GM03348 (cell line): ENCODE data around the gene RFX2.
"Not testable (repeated sequence)": the region's sequence is repeated elsewhere in the genome, so short reads cannot be mapped to it uniquely, and the experiment has no call there.

Source experiments
- DNase-seq: peaks from one replicate; pipeline ENCODE4 v3.0.0; 2012; ENCODE audit warnings: low spot score

RFX2 gene

DNA sequence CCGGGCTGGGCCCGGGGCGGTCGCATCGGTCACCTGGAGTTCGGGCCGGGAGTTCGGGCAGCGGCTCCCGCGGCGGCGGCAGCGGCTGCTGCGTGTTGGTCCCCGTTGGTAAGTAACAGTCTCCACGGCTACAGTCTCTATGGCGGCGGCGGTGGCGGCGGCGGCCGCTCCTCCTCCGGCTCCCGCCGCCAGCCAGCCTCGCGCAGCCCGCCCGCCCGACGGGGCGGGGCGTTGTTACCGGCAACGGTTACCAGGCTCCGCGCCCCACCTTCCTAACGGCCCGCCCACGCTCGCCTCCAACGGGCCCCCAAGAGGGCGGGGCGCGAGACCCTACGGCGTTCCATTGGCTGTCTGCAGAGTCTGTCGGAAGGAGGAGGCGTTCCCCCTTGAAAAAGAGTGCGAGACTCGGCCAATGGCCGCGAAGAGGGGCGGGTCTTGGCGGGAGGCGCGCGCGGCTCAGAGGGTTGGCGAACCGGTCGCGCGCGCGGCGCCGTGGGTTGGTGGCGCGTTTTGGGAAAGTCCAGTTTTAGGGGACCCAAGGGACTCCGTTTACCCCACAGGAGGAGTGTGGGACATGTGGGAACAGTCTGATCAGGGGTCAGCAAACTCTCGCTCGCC is at the start of gene RFX2:
Gene RFX2 (minus strand): TSS at position 141 of the 618 bp plus-strand sequence. CDS start 63,004 bp downstream, outside the sequence.
- peak; percentile 98 for DNase-seq

- DNase-seq, result no peak
Observed at GRCh38 chr19:6156033-6156432, 45.7 kb upstream of the RFX2 start.

GRCh38 chr19:6150289-6150688 is 40.0 kb upstream of the RFX2 start:
- no peak for DNase-seq

DNA sequence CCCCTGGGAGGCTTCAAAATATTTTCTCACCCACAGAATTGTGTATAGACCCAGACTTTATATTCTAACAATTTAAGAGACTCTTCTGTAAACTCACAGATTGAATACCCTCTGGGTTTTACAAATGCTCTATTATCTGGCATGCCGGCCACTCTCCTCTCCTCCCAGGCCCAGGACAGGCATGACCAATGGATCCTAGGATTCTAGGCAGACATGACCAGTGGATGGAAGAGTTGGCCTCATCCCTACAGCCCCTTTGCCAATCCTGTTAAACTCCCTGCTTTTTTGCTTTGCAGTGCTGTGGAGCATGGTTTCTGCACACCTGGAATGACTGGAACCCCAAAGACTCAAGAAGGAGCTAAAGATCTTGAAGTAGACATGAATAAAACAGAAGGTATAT is 30.9 kb upstream of the RFX2 start:
- no peak for DNase-seq

DNA sequence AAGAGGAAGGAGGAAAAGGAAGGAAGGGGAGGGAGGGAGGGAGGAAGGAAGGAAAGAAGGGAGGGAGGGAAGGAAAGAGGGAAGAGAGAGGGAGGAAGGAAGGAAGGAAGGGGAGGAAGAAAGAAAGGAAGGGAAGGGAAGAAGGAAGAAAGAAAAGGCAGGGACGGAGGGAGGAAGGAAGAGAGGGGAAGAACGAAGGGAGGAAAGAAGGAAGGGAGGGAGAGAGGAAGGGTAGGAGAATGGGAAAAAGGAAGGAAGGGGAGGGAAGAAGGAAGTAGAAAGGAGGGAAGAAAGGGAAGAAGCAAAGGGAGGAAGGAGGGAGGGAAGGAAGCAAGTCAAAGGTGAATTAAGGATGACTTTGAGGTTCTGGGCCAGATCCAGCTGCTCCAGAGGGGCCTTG is 28.2 kb upstream of the RFX2 start:
- no peak for DNase-seq

- DNase-seq, result no peak
Observed at GRCh38 chr19:6138066-6138465, 27.8 kb upstream of the RFX2 start.

DNA sequence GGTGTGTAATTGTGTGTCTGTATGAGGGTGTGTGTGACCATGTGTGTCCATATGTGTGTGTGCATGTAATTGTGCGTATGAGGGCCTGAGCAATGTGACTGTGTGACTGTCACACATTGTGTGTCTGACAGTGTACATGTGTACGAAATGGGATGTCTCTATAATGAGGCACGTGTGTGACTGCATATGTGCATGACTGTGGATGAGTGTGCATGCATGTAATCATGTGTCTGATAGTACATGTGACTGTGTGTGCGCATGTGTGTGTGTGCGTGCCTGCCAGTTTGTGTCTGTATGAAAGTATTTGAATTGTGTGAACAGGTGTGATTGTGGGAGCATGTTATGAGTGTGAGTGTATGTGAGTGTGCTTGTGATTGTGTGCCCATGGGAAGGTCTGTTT is 22.9 kb upstream of the RFX2 start:
- no peak for DNase-seq

- no peak for DNase-seq
Observed at GRCh38 chr19:6132482-6132881, 22.2 kb upstream of the RFX2 start.

DNA sequence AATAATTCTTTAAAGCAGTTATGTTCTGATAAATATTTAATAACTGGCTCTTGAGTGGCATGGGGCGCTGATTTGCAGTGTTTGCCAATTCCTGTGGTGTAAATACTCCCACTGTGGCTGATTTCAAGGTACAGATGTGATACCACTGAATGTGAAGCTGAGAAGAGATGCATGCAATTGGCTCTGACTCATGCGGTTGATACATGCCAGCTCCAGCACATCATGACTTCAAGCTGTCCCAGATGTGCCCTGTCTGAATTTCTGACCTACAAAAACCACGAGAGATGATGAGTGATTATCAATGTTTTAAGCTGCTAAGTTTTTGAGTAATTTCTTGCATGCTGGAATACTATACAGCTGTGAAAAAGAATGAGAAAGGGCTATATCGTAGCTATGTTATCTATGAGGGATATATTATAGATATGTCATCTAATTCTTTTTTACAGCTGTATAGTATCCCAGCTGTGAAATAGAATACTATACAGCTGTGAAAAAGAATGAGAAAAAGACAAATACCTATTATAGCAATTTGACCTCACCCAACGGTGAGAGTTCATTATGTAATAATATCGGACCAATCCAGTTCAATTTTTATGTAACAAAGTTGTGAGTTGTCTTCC is 17.5 kb upstream of the RFX2 start:
- no peak for DNase-seq

- DNase-seq, result peak; percentile 21
Observed at GRCh38 chr19:6126335-6126974, 16.2 kb upstream of the RFX2 start.

GRCh38 chr19:6125571-6125989 is 15.3 kb upstream of the RFX2 start:
- peak; percentile 81 for DNase-seq

DNA sequence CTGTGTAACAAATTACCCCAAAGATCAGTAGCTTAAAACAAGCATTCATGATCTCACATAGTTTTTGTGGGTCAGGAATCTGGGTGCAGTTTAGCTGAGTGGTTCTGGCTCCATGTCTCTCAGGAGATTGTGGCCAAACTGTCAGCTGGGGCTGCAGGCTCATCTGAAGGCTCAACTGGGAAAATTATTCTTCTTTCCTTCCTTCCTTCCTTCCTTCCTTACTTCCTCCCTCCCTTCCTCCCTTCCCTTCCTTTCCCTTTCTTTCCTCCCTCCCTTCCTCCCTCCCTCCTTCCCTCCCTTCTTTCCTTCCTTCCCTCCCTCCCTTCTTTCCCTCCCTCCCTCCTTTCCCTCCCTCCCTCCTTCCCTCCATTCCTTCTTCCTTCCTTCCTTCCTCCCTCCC is 8.7 kb upstream of the RFX2 start:
- DNase-seq, result no peak

DNA sequence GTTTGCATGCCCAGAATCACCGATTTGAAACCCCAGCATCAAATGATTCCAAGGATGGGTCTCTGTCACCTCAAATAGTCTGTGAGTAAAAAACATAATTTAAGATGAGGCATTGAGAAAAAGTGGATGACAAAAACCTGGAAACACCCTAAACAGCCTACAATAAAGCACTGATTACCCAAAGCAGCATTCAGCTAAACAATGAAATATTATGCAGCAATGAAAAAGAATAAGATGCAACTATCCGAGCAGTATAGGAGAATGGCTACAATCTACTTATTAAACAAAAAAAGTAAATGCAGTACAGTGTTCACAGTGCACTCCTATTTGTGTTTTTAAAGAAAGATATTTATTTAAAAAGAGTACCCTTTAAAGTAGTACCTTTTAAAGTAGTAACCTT is 7.7 kb upstream of the RFX2 start:
- no peak for DNase-seq

- no peak for DNase-seq
Observed at GRCh38 chr19:6117534-6117933, 7.2 kb upstream of the RFX2 start.

DNA sequence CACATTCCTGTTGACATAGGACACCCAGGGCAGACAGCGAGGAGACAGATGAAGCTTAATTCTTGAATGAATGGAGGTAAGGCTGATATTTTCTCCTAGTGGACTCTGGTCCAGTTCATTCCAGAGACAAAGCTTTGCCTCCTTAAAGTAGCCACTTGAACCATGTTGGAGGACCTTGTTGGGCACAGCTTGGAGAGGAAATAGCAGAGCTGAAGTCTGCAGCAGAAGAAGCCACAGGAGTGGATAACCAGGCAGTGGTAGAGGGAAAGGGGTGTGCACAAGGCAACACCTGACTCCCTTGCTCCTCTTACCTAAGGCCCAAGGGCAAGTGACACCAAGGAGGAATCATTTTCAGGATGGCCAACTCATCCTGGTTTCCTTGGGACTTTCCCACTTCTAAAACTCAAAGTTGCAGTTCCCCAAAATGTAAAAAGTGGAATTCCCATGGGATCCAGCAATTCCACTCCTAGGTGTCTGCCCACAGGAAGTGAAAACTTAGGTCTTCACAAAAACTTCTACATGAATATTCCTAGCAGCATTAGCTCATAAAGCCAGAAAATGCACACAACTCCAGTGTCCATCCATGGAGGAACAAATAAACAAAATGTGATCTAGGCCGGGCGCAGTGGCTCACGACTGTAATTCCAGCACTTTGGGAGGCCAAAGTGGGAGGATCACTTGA is 6.6 kb upstream of the RFX2 start:
- DNase-seq, result no peak

DNA sequence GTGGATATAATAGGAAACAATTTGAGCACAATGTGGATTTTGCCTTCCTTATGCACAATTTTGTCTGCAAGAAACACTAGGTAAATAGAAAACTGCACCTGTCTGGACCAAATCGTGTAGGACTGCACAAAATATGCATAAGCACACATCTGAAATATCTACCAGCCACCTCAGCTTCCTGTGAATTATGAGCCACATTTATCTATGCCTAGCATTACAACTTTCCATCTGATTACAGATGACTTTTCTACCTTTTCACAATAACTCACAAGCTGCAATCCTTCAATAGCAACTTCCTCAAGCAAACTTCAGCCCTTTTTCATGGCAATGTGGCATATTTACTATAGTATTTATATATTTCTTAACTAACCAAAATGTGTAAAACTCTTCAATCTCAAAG is 5.7 kb upstream of the RFX2 start:
- DNase-seq, result no peak

- no peak for DNase-seq
Observed at GRCh38 chr19:6113616-6114188, 3.4 kb upstream of the RFX2 start.

- DNase-seq, result no peak
Observed at GRCh38 chr19:6109947-6110346, 353 bp downstream of the RFX2 start.

DNA sequence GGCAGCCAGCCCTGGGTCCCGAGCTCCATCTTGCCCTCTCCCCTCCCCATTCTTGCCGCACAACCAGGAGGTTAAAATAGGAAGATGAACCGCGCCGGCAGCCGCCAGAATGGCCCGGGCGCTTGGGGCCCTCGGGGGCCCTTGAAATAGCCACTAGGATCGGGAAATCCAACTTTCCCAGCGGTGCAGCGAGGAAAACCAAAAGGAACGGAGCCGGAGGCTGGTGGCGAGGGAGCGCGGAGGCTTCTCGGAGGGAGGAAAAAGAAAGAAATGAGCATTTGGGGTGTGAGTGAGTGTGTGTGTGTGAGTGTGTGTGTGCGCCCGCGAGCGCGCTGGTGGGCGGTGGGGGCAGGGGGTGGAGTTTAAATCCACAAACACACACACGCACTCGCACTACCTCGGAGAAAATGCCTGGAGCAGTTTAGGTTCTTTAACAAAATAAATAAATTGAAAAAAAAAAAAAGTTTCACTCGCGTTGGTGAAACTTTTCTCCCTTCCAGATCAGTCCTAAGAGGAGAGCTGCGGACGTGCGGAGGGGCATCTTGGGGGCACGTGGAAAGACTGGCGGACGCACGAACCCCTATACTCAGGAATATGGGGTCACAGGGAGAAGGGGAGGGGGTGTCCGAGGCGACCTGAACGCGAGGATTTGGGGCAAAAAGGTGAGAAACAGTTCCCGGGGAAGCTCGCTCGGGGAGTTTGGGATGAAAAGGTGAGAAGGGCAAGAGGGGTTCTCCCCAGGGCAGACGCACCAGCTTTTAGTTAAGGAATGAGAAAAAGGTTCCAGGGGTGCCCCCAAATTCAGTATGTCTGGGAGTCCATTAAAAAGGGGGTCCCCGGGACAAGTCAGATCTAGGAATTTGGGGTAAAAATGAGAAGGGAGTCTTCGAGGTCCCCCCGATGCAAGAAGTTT is 1.3 kb downstream of the RFX2 start:
- DNase-seq, result peak; percentile 59

DNA sequence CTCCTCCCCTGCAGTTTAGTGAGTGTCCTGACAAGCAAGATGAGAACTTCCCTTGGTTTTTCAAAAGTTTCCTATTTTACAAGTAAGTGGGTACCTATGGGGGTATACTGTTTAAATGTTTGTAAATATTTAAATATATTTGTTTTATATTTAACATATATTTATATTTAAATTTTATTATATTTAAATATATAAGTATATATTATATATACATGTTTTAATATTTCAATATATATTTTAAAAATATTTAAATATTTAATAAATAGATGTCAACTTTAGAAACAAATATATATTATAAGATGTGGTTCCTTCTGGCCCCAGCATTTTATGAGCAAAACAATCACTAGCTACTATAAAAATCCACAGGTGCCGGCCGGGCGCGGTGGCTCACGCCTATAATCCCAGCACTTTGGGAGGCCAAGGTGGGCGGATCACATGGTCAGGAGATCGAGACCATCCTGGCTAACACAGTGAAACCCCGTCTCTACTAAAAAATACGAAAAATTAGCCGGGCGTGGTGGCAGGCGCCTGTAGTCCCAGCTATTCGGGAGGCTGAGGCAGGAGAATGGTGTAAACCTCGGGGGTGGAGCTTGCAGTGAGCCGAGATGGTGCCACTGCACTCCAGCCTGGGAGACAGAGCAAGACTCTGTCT is 3.5 kb downstream of the RFX2 start:
- not testable (repeated sequence) for DNase-seq

GRCh38 chr19:6105444-6105843 is 4.9 kb downstream of the RFX2 start:
- DNase-seq, result no peak
